HEK293 (cell line): ENCODE data around the gene SIAE.

ENCODE experiments used
- CTCF ChIP-seq: fragments of 450-650 bp; formaldehyde crosslinking; IDR thresholded peaks from 2 replicates; pipeline ENCODE4 v1.5.1; 2016; ENCODE audit warnings: missing biosample characterization, missing genetic modification characterization
- GLI4 ChIP-seq: fragments of 450-650 bp; formaldehyde crosslinking; IDR thresholded peaks from 2 replicates; pipeline ENCODE4 v1.5.1; 2016; ENCODE audit warnings: missing biosample characterization, missing genetic modification characterization
- SETDB1 ChIP-seq: IDR thresholded peaks from one replicate; pipeline ENCODE4 v1.6.1; 2017; ENCODE audit warnings: mild to moderate bottlenecking, low read length, moderate library complexity, mixed read lengths; ENCODE audit not compliant: insufficient read length
- ZBTB10 ChIP-seq: fragments of 450-650 bp; formaldehyde crosslinking; IDR thresholded peaks from 2 replicates; pipeline ENCODE4 v1.5.1; 2016; ENCODE audit warnings: missing biosample characterization, missing genetic modification characterization
- ZBTB11 ChIP-seq: fragments of 450-650 bp; formaldehyde crosslinking; conservative IDR thresholded peaks from 2 replicates; pipeline ENCODE4 v1.5.1; 2016; ENCODE audit warnings: low read depth, missing biosample characterization, missing genetic modification characterization
- ZFP3 ChIP-seq: fragments of 450-650 bp; formaldehyde crosslinking; IDR thresholded peaks from 2 replicates; pipeline ENCODE4 v1.5.1; 2016; ENCODE audit warnings: low read depth, missing biosample characterization, missing genetic modification characterization
- ZFP37 ChIP-seq: fragments of 450-650 bp; formaldehyde crosslinking; IDR thresholded peaks from 2 replicates; pipeline ENCODE4 v1.5.1; 2016; ENCODE audit warnings: missing biosample characterization, missing genetic modification characterization
- ZNF114 ChIP-seq: fragments of 450-650 bp; formaldehyde crosslinking; IDR thresholded peaks from 2 replicates; pipeline ENCODE4 v1.5.0; 2017; ENCODE audit warnings: missing biosample characterization, missing genetic modification characterization
- ZNF513 ChIP-seq: fragments of 450-650 bp; IDR thresholded peaks from 2 replicates; pipeline ENCODE4 v1.5.1; 2018; ENCODE audit warnings: missing biosample characterization, missing genetic modification characterization

- TF ChIP-seq CTCF (tag by site-specific recombination): no peak
- TF ChIP-seq SETDB1: no peak
- TF ChIP-seq ZNF513 (tag by site-specific recombination): no peak
- no peak for TF ChIP-seq ZFP3 (tag by site-specific recombination)
- no peak for TF ChIP-seq GLI4 (tag by site-specific recombination)
- no peak for TF ChIP-seq ZNF114
- no peak for TF ChIP-seq ZFP37 (tag by site-specific recombination)
- no peak for TF ChIP-seq ZBTB11
- no peak for TF ChIP-seq ZBTB10 (tag by site-specific recombination)
Observed at GRCh38 chr11:124648610-124649009, 24.9 kb downstream of the SIAE start.
